Measurements from ENCODE around the gene MLLT3.

The MLLT3 gene

GRCh38 chr9:20630241-20630943 is 8.1 kb upstream of the MLLT3 start:
- FAIRE-seq = no peak

GRCh38 chr9:20625003-20625349 is 2.7 kb upstream of the MLLT3 start:
- DNase-seq (ENCODE audit: insufficient read length, low spot score) = no peak
- no peak for FAIRE-seq

More at GRCh38 chr9:20630241-20630943, 8.1 kb upstream of the MLLT3 start:
- DNase-seq (ENCODE audit: insufficient read length, low spot score) = no peak

GRCh38 chr9:20624201-20625002 is 2.1 kb upstream of the MLLT3 start:
- FAIRE-seq = no peak
- DNase-seq (ENCODE audit: insufficient read length, low spot score) = peak; percentile 21

GRCh38 chr9:20623748-20624124 is 1.4 kb upstream of the MLLT3 start:
- no peak for FAIRE-seq

GRCh38 chr9:20623021-20623747 is 885 bp upstream of the MLLT3 start:
- DNase-seq (ENCODE audit: insufficient read length, low spot score) (no peak), FAIRE-seq (no peak)

More at GRCh38 chr9:20623748-20624124, 1.4 kb upstream of the MLLT3 start:
- DNase-seq (ENCODE audit: insufficient read length, low spot score) = no peak

GRCh38 chr9:20621471-20622329 is 599 bp downstream of the MLLT3 start:
- no peak for DNase-seq (ENCODE audit: insufficient read length, low spot score)
- no peak for FAIRE-seq

GRCh38 chr9:20620650-20621470 is 1.4 kb downstream of the MLLT3 start:
- DNase-seq (ENCODE audit: insufficient read length, low spot score) (no peak), FAIRE-seq (no peak)

- DNase-seq (ENCODE audit: insufficient read length, low spot score) (no peak), FAIRE-seq (no peak)
Observed at GRCh38 chr9:20619487-20620200, 2.7 kb downstream of the MLLT3 start.

- DNase-seq (ENCODE audit: insufficient read length, low spot score) (no peak), FAIRE-seq (no peak)
Observed at GRCh38 chr9:20618361-20618802, 3.9 kb downstream of the MLLT3 start.

- no peak for FAIRE-seq
- DNase-seq (ENCODE audit: insufficient read length, low spot score) = no peak
Observed at GRCh38 chr9:20616808-20617207, 5.5 kb downstream of the MLLT3 start.

- DNase-seq (ENCODE audit: insufficient read length, low spot score) = no peak
- no peak for FAIRE-seq
Observed at GRCh38 chr9:20614602-20615216, 7.6 kb downstream of the MLLT3 start.

- no peak for DNase-seq (ENCODE audit: insufficient read length, low spot score)
- no peak for FAIRE-seq
Observed at GRCh38 chr9:20611691-20612287, 10.5 kb downstream of the MLLT3 start.

GRCh38 chr9:20610591-20610990 is 11.7 kb downstream of the MLLT3 start:
- DNase-seq (ENCODE audit: insufficient read length, low spot score) (no peak), FAIRE-seq (no peak)

- DNase-seq (ENCODE audit: insufficient read length, low spot score) (no peak), FAIRE-seq (no peak)
Observed at GRCh38 chr9:20608582-20608981, 13.7 kb downstream of the MLLT3 start.

GRCh38 chr9:20606652-20607051 is 15.6 kb downstream of the MLLT3 start:
- FAIRE-seq (no peak), DNase-seq (ENCODE audit: insufficient read length, low spot score) (no peak)

- FAIRE-seq = no peak
- DNase-seq (ENCODE audit: insufficient read length, low spot score) = no peak
Observed at GRCh38 chr9:20604562-20604961, 17.7 kb downstream of the MLLT3 start.

- FAIRE-seq (no peak), DNase-seq (ENCODE audit: insufficient read length, low spot score) (no peak)
Observed at GRCh38 chr9:20603524-20604268, 18.6 kb downstream of the MLLT3 start.

GRCh38 chr9:20601292-20601691 is 21.0 kb downstream of the MLLT3 start:
- DNase-seq (ENCODE audit: insufficient read length, low spot score) (no peak), FAIRE-seq (no peak)

All from HTR-8/SVneo (cell line).